Activated CD8-positive, alpha-beta T cell treated with anti-CD3 and anti-CD28 coated beads for 36 hours (primary cell): ENCODE results near the gene UBE2E1. TPM values are rescaled to one million over a fixed set of nuclear protein-coding genes. Genes with fewer than 3 reads are reported as not detected.
A peak's percentile ranks its signal among the peaks of the same experiment; 100 is the strongest.

Experiments
- ATAC-seq: fragments of 200-7000 bp; cut with Tn5 transposase; one replicate; pipeline ENCODE4 v1.10.0; 2021; ENCODE audit warnings: mild to moderate bottlenecking, moderate library complexity
- CTCF ChIA-PET: fragments of 350-600 bp; sonication (Branson Sonifier 250); formaldehyde crosslinking; loops from one replicate; lab custom pipeline; 2021; ENCODE audit warnings: antibody characterized with exemption; lab: Charles Lee
- POLR2A ChIA-PET: fragments of 350-600 bp; sonication (Branson Sonifier 250); formaldehyde crosslinking; loops from one replicate; lab custom pipeline; 2021; ENCODE audit warnings: antibody characterized with exemption; lab: Charles Lee
- DNase-seq: peaks from one replicate; pipeline ENCODE4 v3.0.0-alpha.2; 2020
- H3K27ac Mint-ChIP-seq: one replicate; pipeline ENCODE4 v1.8.0; 2021; ENCODE audit warnings: mild to moderate bottlenecking, mixed read lengths
- H3K27me3 Mint-ChIP-seq: one replicate; pipeline ENCODE4 v1.8.0; 2021; ENCODE audit warnings: mixed read lengths
- H3K36me3 Mint-ChIP-seq: one replicate; pipeline ENCODE4 v1.8.0; 2021; ENCODE audit warnings: low read depth, mixed read lengths
- H3K4me1 Mint-ChIP-seq: one replicate; pipeline ENCODE4 v1.8.0; 2021; ENCODE audit warnings: low read depth, mixed read lengths
- H3K4me3 Mint-ChIP-seq: one replicate; pipeline ENCODE4 v1.8.0; 2021; ENCODE audit warnings: mild to moderate bottlenecking, moderate library complexity, mixed read lengths
- H3K9me3 Mint-ChIP-seq: one replicate; pipeline ENCODE4 v1.8.0; 2021; ENCODE audit warnings: mixed read lengths
- intact Hi-C: fragments of 100-400 bp; cut with micrococcal nuclease; formaldehyde crosslinking; loops from one replicate; pipeline ENCODE4 v1.10.0; 2022
- total RNA-seq, 2 experiments: library from RNA; stranded (reverse); gene quantifications; one replicate each; pipeline ENCODE4 v1.2.3, GENCODE V29; 2021
- TF ChIP-seq, protein P1 (sequence below): fragments of 200-600 bp; IDR thresholded peaks from one replicate; pipeline ENCODE4 v1.8.0; 2022; ENCODE audit warnings: antibody characterized with exemption, mild to moderate bottlenecking

UBE2E1 gene
- total RNA-seq, 2 experiments from 2014 or later = 79.0 to 80.3 TPM

DNA sequence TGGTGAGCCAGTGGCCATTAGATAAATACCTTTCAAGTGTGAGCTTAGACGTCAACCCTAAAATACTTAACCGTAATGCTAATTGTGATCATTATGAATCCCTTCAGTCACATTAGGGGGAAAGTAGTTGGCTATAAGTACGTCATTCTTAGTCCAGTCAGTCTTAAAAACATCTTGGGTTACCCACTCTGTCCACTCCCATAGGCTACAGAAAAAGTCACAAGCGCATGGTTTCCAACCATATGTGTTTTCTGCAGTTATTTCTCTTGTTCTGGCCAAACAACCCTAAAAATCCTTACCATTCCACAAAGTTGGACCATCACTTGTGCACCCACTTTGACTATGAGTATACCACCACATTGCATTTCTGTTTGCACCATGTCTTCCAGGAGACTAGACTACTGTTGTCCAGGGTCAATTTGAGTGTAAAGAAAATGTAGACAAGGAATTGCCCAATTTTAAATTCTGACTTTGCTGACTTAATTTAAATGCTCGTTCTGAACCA lies 114.4 kb downstream of the UBE2E1 start:
- ChIA-PET POLR2A (interaction anchor here (0.6 to 5.0 kb wide), 7 partner anchors 10 to 113 kb away, joined by 3 to 60 read pairs (median 5); partner anchors contain the start of gene NR1D2), CTCF (no interaction called here)
- Mint-ChIP-seq H3K27ac (peak overlapping the region; percentile 72), H3K36me3 (peaks cover 46% of the 10 kb centered on the region), H3K4me1 (peaks cover 26% of the 10 kb centered on the region), H3K9me3 (no peaks in the 10 kb centered on the region), H3K4me3 (peak overlapping the region; percentile 99), H3K27me3 (peaks cover 2% of the 10 kb centered on the region)
- TF ChIP-seq, protein P1, sequence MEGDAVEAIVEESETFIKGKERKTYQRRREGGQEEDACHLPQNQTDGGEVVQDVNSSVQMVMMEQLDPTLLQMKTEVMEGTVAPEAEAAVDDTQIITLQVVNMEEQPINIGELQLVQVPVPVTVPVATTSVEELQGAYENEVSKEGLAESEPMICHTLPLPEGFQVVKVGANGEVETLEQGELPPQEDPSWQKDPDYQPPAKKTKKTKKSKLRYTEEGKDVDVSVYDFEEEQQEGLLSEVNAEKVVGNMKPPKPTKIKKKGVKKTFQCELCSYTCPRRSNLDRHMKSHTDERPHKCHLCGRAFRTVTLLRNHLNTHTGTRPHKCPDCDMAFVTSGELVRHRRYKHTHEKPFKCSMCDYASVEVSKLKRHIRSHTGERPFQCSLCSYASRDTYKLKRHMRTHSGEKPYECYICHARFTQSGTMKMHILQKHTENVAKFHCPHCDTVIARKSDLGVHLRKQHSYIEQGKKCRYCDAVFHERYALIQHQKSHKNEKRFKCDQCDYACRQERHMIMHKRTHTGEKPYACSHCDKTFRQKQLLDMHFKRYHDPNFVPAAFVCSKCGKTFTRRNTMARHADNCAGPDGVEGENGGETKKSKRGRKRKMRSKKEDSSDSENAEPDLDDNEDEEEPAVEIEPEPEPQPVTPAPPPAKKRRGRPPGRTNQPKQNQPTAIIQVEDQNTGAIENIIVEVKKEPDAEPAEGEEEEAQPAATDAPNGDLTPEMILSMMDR = no peak
- intact Hi-C loops = no loop called here
- no peak for ATAC-seq
- DNase-seq = no peak

DNA sequence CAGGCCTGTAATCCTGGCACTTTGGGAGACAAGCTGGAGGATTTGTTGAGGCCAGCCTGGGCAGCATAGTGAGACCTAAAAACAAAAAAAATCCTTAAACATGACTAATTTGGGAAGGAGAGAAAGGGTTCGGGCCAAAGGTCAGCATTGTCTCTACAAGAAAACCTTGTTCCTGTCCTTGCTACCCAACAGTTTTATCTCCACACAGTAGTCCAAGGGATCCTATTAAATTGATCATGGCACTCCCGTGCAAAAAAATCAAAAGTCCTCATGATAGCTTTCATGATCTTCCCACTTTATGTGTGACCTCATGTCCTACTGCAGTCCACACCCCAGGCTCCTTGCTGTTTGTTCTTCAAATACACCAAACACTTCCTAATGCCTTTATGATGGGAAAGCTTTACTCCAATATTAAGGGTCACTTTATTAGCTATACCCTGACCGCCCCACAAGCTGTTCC lies 115.3 kb downstream of the UBE2E1 start:
- DNase-seq = no peak
- Mint-ChIP-seq H3K4me1 (peaks cover 20% of the 10 kb centered on the region), H3K36me3 (peaks cover 46% of the 10 kb centered on the region), H3K9me3 (no peaks in the 10 kb centered on the region), H3K4me3 (no peak overlapping the region), H3K27ac (peak overlapping the region; percentile 72), H3K27me3 (no peaks in the 10 kb centered on the region)
- TF ChIP-seq, protein P1 = no peak
- ChIA-PET CTCF (no interaction called here), POLR2A (interaction anchor here (1.7 kb wide), 1 partner anchor 10 kb away, joined by 8 read pairs; no protein-coding TSS in a partner anchor)
- ATAC-seq = no peak
- intact Hi-C loops = no loop called here

DNA sequence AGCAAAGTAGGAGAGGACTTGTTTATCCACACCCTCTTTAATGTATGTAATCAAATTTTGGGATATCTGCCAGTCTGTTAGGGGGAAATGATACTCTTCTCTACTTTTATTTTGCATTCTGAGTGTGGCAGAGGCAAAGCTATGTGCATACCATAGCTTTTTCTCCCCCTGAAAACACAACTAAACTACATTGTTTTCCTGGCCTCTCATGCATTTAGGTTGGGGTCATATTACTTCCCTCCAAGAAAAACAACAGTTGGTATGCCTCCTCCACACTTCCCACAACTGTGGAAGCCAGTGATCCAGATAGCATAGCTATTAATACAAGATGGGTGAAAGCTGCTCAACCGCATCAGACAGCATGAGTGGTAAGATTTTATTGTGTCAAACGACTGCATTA lies 118.0 kb downstream of the UBE2E1 start:
- no peak for DNase-seq

DNA sequence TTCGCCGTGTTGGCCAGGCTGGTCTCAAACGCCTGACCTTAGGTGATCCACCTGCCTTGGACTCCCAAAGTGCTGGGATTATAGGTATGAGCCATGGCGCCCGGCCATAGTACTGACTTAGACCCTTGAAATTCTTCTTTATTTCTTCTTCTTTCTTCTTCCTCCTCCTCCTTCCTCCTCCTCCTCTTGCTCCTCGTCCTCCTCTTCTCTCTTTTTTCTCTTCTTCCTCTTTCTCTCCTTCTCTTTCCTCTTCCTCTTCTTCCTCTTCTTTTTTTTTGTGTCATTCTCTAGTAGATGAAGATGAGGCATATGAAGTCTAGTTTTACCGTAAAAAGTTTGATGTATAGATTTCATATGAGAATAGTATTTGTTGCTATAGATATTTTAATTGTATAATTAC lies 120.5 kb downstream of the UBE2E1 start:
- DNase-seq = no peak
- Mint-ChIP-seq H3K9me3 (no peaks in the 10 kb centered on the region), H3K27me3 (no peaks in the 10 kb centered on the region), H3K27ac (no peak overlapping the region), H3K4me1 (peaks cover 2% of the 10 kb centered on the region), H3K4me3 (no peak overlapping the region), H3K36me3 (peaks cover 3% of the 10 kb centered on the region)
- no peak for ATAC-seq
- TF ChIP-seq, protein P1 = no peak
- ChIA-PET CTCF (no interaction called here), POLR2A (interaction anchor here (0.6 to 7.1 kb wide), 4 partner anchors 8 to 117 kb away, joined by 3 to 60 read pairs (median 12); partner anchors contain the start of genes NKIRAS1 and RPL15)
- intact Hi-C loops = no loop called here

More for the DNA sequence above, 118.0 kb downstream of the UBE2E1 start:
- Mint-ChIP-seq H3K4me3 (no peak overlapping the region), H3K9me3 (no peaks in the 10 kb centered on the region), H3K27me3 (no peaks in the 10 kb centered on the region), H3K4me1 (peaks cover 18% of the 10 kb centered on the region), H3K27ac (no peak overlapping the region), H3K36me3 (peaks cover 27% of the 10 kb centered on the region)
- TF ChIP-seq, protein P1 = no peak
- CTCF ChIA-PET = interaction anchor here (0.9 kb wide), 2 partner anchors 17 to 35 kb away, joined by 3 read pairs; no protein-coding TSS in a partner anchor
- POLR2A ChIA-PET = interaction anchor here (0.5 to 2.2 kb wide), 5 partner anchors 11 to 881 kb away, joined by 3 to 10 read pairs (median 3); no protein-coding TSS in a partner anchor
- ATAC-seq = no peak
- intact Hi-C loops = no loop called here

DNA sequence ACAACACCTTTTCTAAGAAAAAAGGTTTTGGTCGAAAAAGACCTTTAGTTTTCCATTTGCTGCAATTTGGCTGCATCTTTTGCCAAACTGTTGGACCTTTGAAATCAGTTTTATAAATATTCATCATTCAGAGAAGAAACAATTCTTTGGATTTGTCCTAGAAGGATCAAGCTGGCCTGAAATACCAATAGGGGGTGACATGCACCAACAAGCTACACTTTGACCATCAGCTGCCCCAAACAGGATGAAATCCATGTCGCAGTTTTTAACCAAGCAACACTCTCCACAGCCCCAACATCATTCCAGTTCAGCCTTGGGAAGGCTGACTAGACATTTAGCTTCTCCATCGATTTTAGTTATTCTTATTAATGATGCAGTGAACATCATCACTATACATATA lies 121.0 kb downstream of the UBE2E1 start:
- intact Hi-C loops = no loop called here
- TF ChIP-seq, protein P1 = no peak
- H3K27ac Mint-ChIP-seq = no peak overlapping the region
- H3K4me1 Mint-ChIP-seq = peaks cover 2% of the 10 kb centered on the region
- no peaks in the 10 kb centered on the region for H3K27me3 Mint-ChIP-seq
- H3K4me3 Mint-ChIP-seq = no peak overlapping the region
- ChIA-PET POLR2A (interaction anchor here (7.1 kb wide), 1 partner anchor 9 kb away, joined by 60 read pairs; the partner anchor contains the start of genes NKIRAS1 and RPL15), CTCF (interaction anchor here (0.6 kb wide), 1 partner anchor 10 kb away, joined by 3 read pairs; the partner anchor contains the start of genes NKIRAS1 and RPL15)
- DNase-seq (no peak), ATAC-seq (no peak)
- H3K9me3 Mint-ChIP-seq = no peaks in the 10 kb centered on the region
- H3K36me3 Mint-ChIP-seq = no peaks in the 10 kb centered on the region
